ENCODE data around the gene CHRNB2.

Gene CHRNB2

DNA sequence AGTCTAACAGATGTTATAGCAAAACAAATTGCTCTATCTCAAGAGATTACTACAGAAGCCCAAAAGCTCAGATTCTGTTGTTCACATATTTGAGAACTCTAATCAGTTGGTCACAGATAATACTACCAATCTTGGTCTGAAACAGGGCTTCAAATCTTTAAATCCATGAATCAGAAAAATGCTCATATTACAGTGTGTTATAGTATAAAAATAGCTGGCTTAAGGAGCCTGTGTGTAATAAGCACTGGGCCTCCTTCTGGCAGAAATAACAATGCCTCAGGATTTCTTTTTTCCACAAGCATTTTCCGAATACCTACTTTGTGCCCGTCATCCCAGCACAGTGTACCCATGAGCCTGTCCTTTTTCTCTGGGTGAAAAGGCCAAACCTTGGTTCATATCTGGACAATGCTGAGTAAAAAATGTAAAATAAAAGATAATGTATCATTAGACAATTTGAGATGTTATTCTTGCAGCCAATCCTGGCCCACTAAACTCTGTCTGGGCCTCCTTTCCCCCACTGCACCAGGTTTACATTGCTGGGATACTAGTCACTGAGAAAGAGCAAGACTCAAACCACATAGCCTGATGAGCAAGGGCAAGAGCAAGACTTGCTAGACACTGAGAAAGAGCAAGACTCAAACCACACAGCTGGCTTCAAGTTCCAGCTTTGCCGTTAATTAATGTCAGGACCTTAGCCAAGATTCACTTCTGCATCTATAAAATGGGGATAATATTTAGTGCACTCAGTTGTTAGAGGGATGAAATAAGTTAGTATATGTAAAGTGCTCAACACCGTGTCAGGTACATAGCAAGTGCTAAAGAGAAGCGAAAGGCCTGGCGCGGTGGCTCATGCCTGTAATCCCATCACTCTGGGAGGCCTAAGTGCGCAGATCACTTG, 57.4 kb downstream of the CHRNB2 start:
- TF ChIP-seq EZH2 (optimal IDR thresholded peaks at IDR 0.05; ENCODE audit: low read depth, low read length) (no peak), EZH2phosphoT487 (IDR thresholded peaks at IDR 0.05; ENCODE audit: low read length) (no peak)
- TF ChIP-seq, protein P1, sequence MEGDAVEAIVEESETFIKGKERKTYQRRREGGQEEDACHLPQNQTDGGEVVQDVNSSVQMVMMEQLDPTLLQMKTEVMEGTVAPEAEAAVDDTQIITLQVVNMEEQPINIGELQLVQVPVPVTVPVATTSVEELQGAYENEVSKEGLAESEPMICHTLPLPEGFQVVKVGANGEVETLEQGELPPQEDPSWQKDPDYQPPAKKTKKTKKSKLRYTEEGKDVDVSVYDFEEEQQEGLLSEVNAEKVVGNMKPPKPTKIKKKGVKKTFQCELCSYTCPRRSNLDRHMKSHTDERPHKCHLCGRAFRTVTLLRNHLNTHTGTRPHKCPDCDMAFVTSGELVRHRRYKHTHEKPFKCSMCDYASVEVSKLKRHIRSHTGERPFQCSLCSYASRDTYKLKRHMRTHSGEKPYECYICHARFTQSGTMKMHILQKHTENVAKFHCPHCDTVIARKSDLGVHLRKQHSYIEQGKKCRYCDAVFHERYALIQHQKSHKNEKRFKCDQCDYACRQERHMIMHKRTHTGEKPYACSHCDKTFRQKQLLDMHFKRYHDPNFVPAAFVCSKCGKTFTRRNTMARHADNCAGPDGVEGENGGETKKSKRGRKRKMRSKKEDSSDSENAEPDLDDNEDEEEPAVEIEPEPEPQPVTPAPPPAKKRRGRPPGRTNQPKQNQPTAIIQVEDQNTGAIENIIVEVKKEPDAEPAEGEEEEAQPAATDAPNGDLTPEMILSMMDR (IDR thresholded peaks at IDR 0.05; ENCODE audit: low read length): no peak
- H2AFZ ChIP-seq (ENCODE audit: low read length): no peak overlapping the region
- H3K27ac ChIP-seq (ENCODE audit: low read length): no peak overlapping the region
- H4K20me1 ChIP-seq (ENCODE audit: insufficient read depth, low read length): peaks cover 3% of the 10 kb centered on the region; the same call in 1 of the 2 replicates
- H3K4me3 ChIP-seq (ENCODE audit: low read length): no peak overlapping the region
- H3K9ac ChIP-seq (ENCODE audit: low read length): no peak overlapping the region
- H3K9me3 ChIP-seq (replicated peaks; ENCODE audit: insufficient read depth, low read length): no peaks in the 10 kb centered on the region
- H3K27me3 ChIP-seq (replicated peaks; ENCODE audit: insufficient read depth, low read length): no peaks in the 10 kb centered on the region
- DNase-seq: no peak
- 0 out of 2 replicates have a peak, but pooled peaks cover 3% of the 10 kb centered on the region for H3K36me3 ChIP-seq (replicated peaks; ENCODE audit: insufficient read depth, low read length)
- no peak overlapping the region for H3K4me2 ChIP-seq (ENCODE audit: low read depth, low read length)
- no peaks in the 10 kb centered on the region for H3K9me2 ChIP-seq (replicated peaks; ENCODE audit: insufficient read depth, low read length)
- H3F3A ChIP-seq (ENCODE audit: insufficient read depth, low read length): peaks cover 21% of the 10 kb centered on the region
- H3K79me2 ChIP-seq (ENCODE audit: low read length): peaks cover 80% of the 10 kb centered on the region
- H3K4me1 ChIP-seq (ENCODE audit: low read length): peaks cover 19% of the 10 kb centered on the region

DNA sequence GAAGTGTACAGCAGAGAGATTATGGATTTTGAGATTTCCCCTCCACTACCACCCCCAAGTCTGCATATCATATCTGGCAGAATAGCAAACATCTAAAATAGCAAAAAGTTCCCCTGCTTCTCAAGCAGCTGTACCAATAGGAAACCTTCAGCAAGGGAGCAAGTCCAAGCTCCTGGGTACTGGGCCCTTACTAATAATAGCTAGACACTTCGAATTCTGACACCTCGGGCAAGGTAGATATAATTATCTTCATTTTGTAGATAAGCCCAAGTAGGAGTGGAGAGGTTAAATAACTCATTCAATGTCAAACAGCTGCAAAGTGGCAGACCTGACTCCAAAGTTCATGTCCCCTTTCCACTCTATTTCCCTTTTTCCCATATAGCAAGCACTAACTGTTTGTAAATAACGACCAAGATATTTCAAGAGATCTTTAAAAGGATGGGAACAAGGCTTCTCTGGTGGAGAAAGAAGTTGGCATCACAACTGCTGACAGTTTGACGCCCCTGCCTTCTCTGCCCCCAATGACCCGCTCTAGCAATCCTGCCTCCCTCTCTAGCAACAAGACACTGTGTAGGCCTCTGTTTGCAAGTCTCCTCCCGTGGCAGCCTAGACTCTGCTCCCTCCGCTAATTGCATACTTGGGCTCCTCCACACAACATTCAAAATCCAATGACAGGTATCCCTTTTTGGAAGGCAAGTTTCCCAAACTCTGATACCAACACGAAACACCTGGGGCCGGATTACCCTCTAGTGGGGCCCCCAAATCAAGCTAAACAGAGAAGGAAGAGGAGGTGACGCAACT, 59.1 kb downstream of the CHRNB2 start:
- Histone ChIP-seq H3K4me1 (ENCODE audit: low read length) (peaks cover 19% of the 10 kb centered on the region), H3K36me3 (replicated peaks; ENCODE audit: insufficient read depth, low read length) (0 out of 2 replicates have a peak, but pooled peaks cover 3% of the 10 kb centered on the region), H3F3A (ENCODE audit: insufficient read depth, low read length) (peaks cover 21% of the 10 kb centered on the region), H3K79me2 (ENCODE audit: low read length) (peaks cover 64% of the 10 kb centered on the region), H3K4me2 (ENCODE audit: low read depth, low read length) (peak overlapping the region; percentile 94), H3K9ac (ENCODE audit: low read length) (peak overlapping the region; percentile 93), H4K20me1 (ENCODE audit: insufficient read depth, low read length) (no peaks in the 10 kb centered on the region; the same call in 1 of the 2 replicates), H3K27me3 (replicated peaks; ENCODE audit: insufficient read depth, low read length) (no peaks in the 10 kb centered on the region), H3K9me3 (replicated peaks; ENCODE audit: insufficient read depth, low read length) (no peaks in the 10 kb centered on the region), H3K27ac (ENCODE audit: low read length) (peak overlapping the region; percentile 76), H3K4me3 (ENCODE audit: low read length) (peak overlapping the region; percentile 96), H3K9me2 (replicated peaks; ENCODE audit: insufficient read depth, low read length) (no peaks in the 10 kb centered on the region), H2AFZ (ENCODE audit: low read length) (peak overlapping the region; percentile 98)
- TF ChIP-seq EZH2phosphoT487 (IDR thresholded peaks at IDR 0.05; ENCODE audit: low read length): no peak
- TF ChIP-seq, protein P1 (IDR thresholded peaks at IDR 0.05; ENCODE audit: low read length): no peak
- peak; percentile 38 for DNase-seq

DNA sequence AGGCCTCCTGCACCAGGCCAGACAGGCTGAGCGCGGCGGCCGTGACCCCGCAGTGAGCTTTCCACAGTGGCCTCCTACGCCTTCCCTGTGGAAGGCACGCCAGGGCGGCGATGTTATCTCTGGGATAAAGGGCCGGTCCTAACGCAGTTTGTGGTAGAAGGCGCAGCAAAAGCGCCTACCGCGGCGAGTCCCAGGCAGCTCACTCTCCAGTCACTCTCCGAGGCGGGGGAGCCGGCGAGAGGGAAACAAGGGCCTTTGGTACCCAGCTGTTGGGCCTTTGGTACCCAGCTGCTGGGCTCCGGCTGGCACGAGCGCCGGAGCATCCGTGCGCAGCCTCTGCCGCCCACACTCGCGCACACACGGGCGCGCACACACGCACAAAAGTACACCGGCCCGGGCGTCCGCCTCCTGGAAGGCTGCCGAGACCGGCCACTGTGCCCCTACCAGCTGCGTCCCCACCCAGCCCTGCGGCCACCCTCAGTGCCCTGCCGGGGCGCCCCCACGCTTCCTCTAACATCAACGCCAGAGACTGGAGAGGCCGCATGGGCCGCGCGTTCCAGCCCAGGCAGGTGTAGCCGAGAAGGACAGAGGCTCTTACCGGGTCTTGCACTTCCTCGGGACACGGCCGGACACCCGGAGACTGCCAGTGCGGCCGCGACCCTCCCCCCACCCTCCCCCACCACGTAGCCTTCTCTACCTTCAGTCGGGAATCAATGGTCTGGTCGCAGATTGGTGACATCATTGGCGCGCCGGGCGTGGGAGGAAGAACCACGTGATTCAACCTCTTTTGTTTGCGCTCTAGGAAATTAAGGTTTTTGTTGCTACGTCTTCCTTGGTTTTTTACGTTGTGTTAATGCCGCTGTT, 59.9 kb downstream of the CHRNB2 start:
- Histone ChIP-seq H3K9me3 (replicated peaks; ENCODE audit: insufficient read depth, low read length) (no peaks in the 10 kb centered on the region), H3K4me2 (ENCODE audit: low read depth, low read length) (peak overlapping the region; percentile 94), H3K4me3 (ENCODE audit: low read length) (peak overlapping the region; percentile 96), H3K36me3 (replicated peaks; ENCODE audit: insufficient read depth, low read length) (no peaks in the 10 kb centered on the region), H3K79me2 (ENCODE audit: low read length) (peaks cover 56% of the 10 kb centered on the region), H2AFZ (ENCODE audit: low read length) (peak overlapping the region; percentile 98), H3K9ac (ENCODE audit: low read length) (peak overlapping the region; percentile 93), H3K4me1 (ENCODE audit: low read length) (peaks cover 19% of the 10 kb centered on the region), H3K27me3 (replicated peaks; ENCODE audit: insufficient read depth, low read length) (no peaks in the 10 kb centered on the region), H3F3A (ENCODE audit: insufficient read depth, low read length) (peaks cover 21% of the 10 kb centered on the region), H3K27ac (ENCODE audit: low read length) (peak overlapping the region; percentile 76), H4K20me1 (ENCODE audit: insufficient read depth, low read length) (no peaks in the 10 kb centered on the region; the same call in 1 of the 2 replicates), H3K9me2 (replicated peaks; ENCODE audit: insufficient read depth, low read length) (no peaks in the 10 kb centered on the region)
- no peak for TF ChIP-seq EZH2phosphoT487 (IDR thresholded peaks at IDR 0.05; ENCODE audit: low read length)
- TF ChIP-seq, protein P1 (IDR thresholded peaks at IDR 0.05; ENCODE audit: low read length): peak; percentile 8; the same call in 1 of the 2 replicates
- TF ChIP-seq EZH2 (optimal IDR thresholded peaks at IDR 0.05; ENCODE audit: low read depth, low read length): no peak
- peak; percentile 95 for DNase-seq

Measured in MM.1S (cell line).